Measurements from ENCODE around the gene BCOR.
A peak's percentile ranks its signal among the peaks of the same experiment; 100 is the strongest.

BCOR gene

GRCh38 chrX:40121618-40122017 is 23.9 kb upstream of the BCOR start:
- Histone ChIP-seq H3K79me2 (ENCODE audit: insufficient read depth, low read length) (peaks cover 69% of the 10 kb centered on the region), H3K27me3 (ENCODE audit: insufficient read depth, low read length, poor library complexity, severe bottlenecking) (no peaks in the 10 kb centered on the region), H3K4me2 (ENCODE audit: low read depth, low read length, poor library complexity, severe bottlenecking) (peak overlapping the region; percentile 54), H4K20me1 (ENCODE audit: insufficient read depth, low read length, poor library complexity, severe bottlenecking) (no peaks in the 10 kb centered on the region), H3K4me3 (ENCODE audit: low read length, poor library complexity, severe bottlenecking) (no peak overlapping the region), H3K36me3 (ENCODE audit: insufficient read depth, low read length) (no peaks in the 10 kb centered on the region), H3K9me2 (replicated peaks; ENCODE audit: low read depth, low read length) (no peaks in the 10 kb centered on the region), H3F3A (ENCODE audit: low read depth) (no peaks in the 10 kb centered on the region), H3K9me3 (ENCODE audit: insufficient read depth, low read depth, low read length) (no peaks in the 10 kb centered on the region), H3K9ac (ENCODE audit: low read depth, low read length, poor library complexity, severe bottlenecking) (peak overlapping the region; percentile 27), H2AFZ (ENCODE audit: low read length) (no peak overlapping the region), H3K4me1 (ENCODE audit: insufficient read depth, low read length, poor library complexity, severe bottlenecking) (peaks cover 29% of the 10 kb centered on the region)
- TF ChIP-seq CTCF (conservative IDR thresholded peaks at IDR 0.05; ENCODE audit: low read length), result no peak
- TF ChIP-seq EZH2phosphoT487 (IDR thresholded peaks at IDR 0.05; ENCODE audit: borderline replicate concordance), result no peak

- Histone ChIP-seq H3K4me1 (ENCODE audit: insufficient read depth, low read length, poor library complexity, severe bottlenecking) (peaks cover 24% of the 10 kb centered on the region), H4K20me1 (ENCODE audit: insufficient read depth, low read length, poor library complexity, severe bottlenecking) (no peaks in the 10 kb centered on the region), H3K4me3 (ENCODE audit: low read length, poor library complexity, severe bottlenecking) (no peak overlapping the region), H3F3A (ENCODE audit: low read depth) (no peaks in the 10 kb centered on the region), H2AFZ (ENCODE audit: low read length) (no peak overlapping the region), H3K36me3 (ENCODE audit: insufficient read depth, low read length) (no peaks in the 10 kb centered on the region), H3K79me2 (ENCODE audit: insufficient read depth, low read length) (peaks cover 68% of the 10 kb centered on the region; the same call in 1 of the 2 replicates), H3K9ac (ENCODE audit: low read depth, low read length, poor library complexity, severe bottlenecking) (peak overlapping the region; percentile 5), H3K4me2 (ENCODE audit: low read depth, low read length, poor library complexity, severe bottlenecking) (peak overlapping the region; percentile 54), H3K27me3 (ENCODE audit: insufficient read depth, low read length, poor library complexity, severe bottlenecking) (no peaks in the 10 kb centered on the region), H3K9me2 (replicated peaks; ENCODE audit: low read depth, low read length) (no peaks in the 10 kb centered on the region), H3K9me3 (ENCODE audit: insufficient read depth, low read depth, low read length) (no peaks in the 10 kb centered on the region)
- TF ChIP-seq EZH2phosphoT487 (IDR thresholded peaks at IDR 0.05; ENCODE audit: borderline replicate concordance), result no peak
- TF ChIP-seq CTCF (conservative IDR thresholded peaks at IDR 0.05; ENCODE audit: low read length), result no peak
Measured at GRCh38 chrX:40120838-40121580, 23.3 kb upstream of the BCOR start.

GRCh38 chrX:40117715-40118285 is 20.0 kb upstream of the BCOR start:
- H3K4me2 ChIP-seq (ENCODE audit: low read depth, low read length, poor library complexity, severe bottlenecking), result no peak overlapping the region
- H2AFZ ChIP-seq (ENCODE audit: low read length), result no peak overlapping the region
- H3F3A ChIP-seq (ENCODE audit: low read depth), result no peaks in the 10 kb centered on the region
- H3K4me3 ChIP-seq (ENCODE audit: low read length, poor library complexity, severe bottlenecking), result no peak overlapping the region
- H3K9me3 ChIP-seq (ENCODE audit: insufficient read depth, low read depth, low read length), result no peaks in the 10 kb centered on the region
- H3K36me3 ChIP-seq (ENCODE audit: insufficient read depth, low read length), result no peaks in the 10 kb centered on the region
- TF ChIP-seq EZH2phosphoT487 (IDR thresholded peaks at IDR 0.05; ENCODE audit: borderline replicate concordance) (no peak), CTCF (conservative IDR thresholded peaks at IDR 0.05; ENCODE audit: low read length) (no peak)
- no peak overlapping the region for H3K9ac ChIP-seq (ENCODE audit: low read depth, low read length, poor library complexity, severe bottlenecking)
- H3K9me2 ChIP-seq (replicated peaks; ENCODE audit: low read depth, low read length), result no peaks in the 10 kb centered on the region
- H4K20me1 ChIP-seq (ENCODE audit: insufficient read depth, low read length, poor library complexity, severe bottlenecking), result no peaks in the 10 kb centered on the region
- peaks cover 24% of the 10 kb centered on the region for H3K4me1 ChIP-seq (ENCODE audit: insufficient read depth, low read length, poor library complexity, severe bottlenecking)
- peaks cover 50% of the 10 kb centered on the region; the same call in 1 of the 2 replicates for H3K79me2 ChIP-seq (ENCODE audit: insufficient read depth, low read length)
- no peaks in the 10 kb centered on the region for H3K27me3 ChIP-seq (ENCODE audit: insufficient read depth, low read length, poor library complexity, severe bottlenecking)
